Karpas-422 (cell line): Measurements from ENCODE around the gene HMX2. TPM values are rescaled to one million over a fixed set of nuclear protein-coding genes. Genes with fewer than 3 reads are reported as not detected.

Experiments
- DNase-seq: peaks from one replicate; pipeline ENCODE4 v3.0.0-alpha.2; 2015
- H2AFZ ChIP-seq: fragments of 200-600 bp; sonication (generic); 2 replicates; pipeline ENCODE4 v1.6.1; 2014; ENCODE audit warnings: antibody characterized with exemption, low read length, mixed read lengths
- H3K27ac ChIP-seq: fragments of 200-600 bp; sonication (generic); 2 replicates; pipeline ENCODE4 v1.5.1; 2014; ENCODE audit warnings: mild to moderate bottlenecking, low read length, moderate library complexity
- H3K27me3 ChIP-seq: fragments of 200-600 bp; sonication (generic); 2 replicates; pipeline ENCODE4 v1.6.1; 2014; ENCODE audit warnings: low read length, mixed read lengths
- H3K36me3 ChIP-seq: fragments of 200-600 bp; sonication (generic); 2 replicates; pipeline ENCODE4 v1.6.1; 2014; ENCODE audit warnings: low read length, mixed read lengths; ENCODE audit not compliant: insufficient read depth
- H3K4me1 ChIP-seq: fragments of 200-600 bp; sonication (generic); 2 replicates; pipeline ENCODE4 v1.6.1; 2014; ENCODE audit warnings: mild to moderate bottlenecking, low read length, mixed read lengths
- H3K4me2 ChIP-seq: fragments of 200-600 bp; sonication (generic); 2 replicates; pipeline ENCODE4 v1.6.1; 2014; ENCODE audit warnings: low read length, low read depth, mild to moderate bottlenecking; ENCODE audit not compliant: poor library complexity, severe bottlenecking
- H3K4me3 ChIP-seq: fragments of 200-600 bp; sonication (generic); 2 replicates; pipeline ENCODE4 v1.5.1; 2014; ENCODE audit warnings: mild to moderate bottlenecking, antibody characterized with exemption, low read length, mixed read lengths
- H3K79me2 ChIP-seq: fragments of 200-600 bp; sonication (generic); 2 replicates; pipeline ENCODE4 v1.6.1; 2014; ENCODE audit warnings: mild to moderate bottlenecking, low read length, mixed read lengths
- H3K9ac ChIP-seq: fragments of 200-600 bp; sonication (generic); 2 replicates; pipeline ENCODE4 v1.6.0; 2014; ENCODE audit warnings: low read length
- H3K9me2 ChIP-seq: fragments of 200-600 bp; sonication (generic), shearing (Covaris generic); replicated peaks from 2 replicates; pipeline ENCODE4 v1.6.0; 2014; ENCODE audit warnings: mild to moderate bottlenecking, low read length, moderate library complexity; ENCODE audit not compliant: insufficient read depth
- H3K9me3 ChIP-seq: fragments of 300-700, 200-600 bp; sonication (generic); 2 replicates; pipeline ENCODE4 v1.6.1; 2014; ENCODE audit warnings: low read length, mixed read lengths
- H4K20me1 ChIP-seq: fragments of 200-600 bp; sonication (generic); 2 replicates; pipeline ENCODE4 v1.6.1; 2014; ENCODE audit warnings: mild to moderate bottlenecking, antibody characterized with exemption, low read length, low read depth; ENCODE audit not compliant: insufficient read depth
- total RNA-seq: library from RNA; depleted of rRNA; stranded (reverse); fragments of >200 nt; shearing (Covaris generic); gene quantifications from 2 replicates; pipeline ENCODE4 v1.2.3, GENCODE V29; 2014; ENCODE audit warnings: low replicate concordance

The HMX2 gene
- total RNA-seq, 1 experiment from 2014 or later = not detected

GRCh38 chr10:123142701-123143161 is 5.2 kb upstream of the HMX2 start:
- H3K9me2 ChIP-seq = no peaks in the 10 kb centered on the region
- no peak overlapping the region for H3K9ac ChIP-seq
- H3K79me2 ChIP-seq = no peaks in the 10 kb centered on the region
- H3K27me3 ChIP-seq = no peaks in the 10 kb centered on the region
- DNase-seq = no peak
- no peaks in the 10 kb centered on the region for H4K20me1 ChIP-seq
- no peak overlapping the region for H3K4me3 ChIP-seq
- no peak overlapping the region for H3K4me2 ChIP-seq
- H3K27ac ChIP-seq = no peak overlapping the region
- no peaks in the 10 kb centered on the region for H3K36me3 ChIP-seq
- no peaks in the 10 kb centered on the region for H3K9me3 ChIP-seq
- no peaks in the 10 kb centered on the region for H3K4me1 ChIP-seq
- no peak overlapping the region for H2AFZ ChIP-seq

- no peak for DNase-seq
- no peak overlapping the region for H3K4me2 ChIP-seq
- no peaks in the 10 kb centered on the region for H3K27me3 ChIP-seq
- H4K20me1 ChIP-seq = no peaks in the 10 kb centered on the region
- no peaks in the 10 kb centered on the region for H3K9me3 ChIP-seq
- no peak overlapping the region for H2AFZ ChIP-seq
- H3K9ac ChIP-seq = no peak overlapping the region
- H3K27ac ChIP-seq = no peak overlapping the region
- H3K4me3 ChIP-seq = no peak overlapping the region
- H3K36me3 ChIP-seq = no peaks in the 10 kb centered on the region
- H3K9me2 ChIP-seq = no peaks in the 10 kb centered on the region
- H3K79me2 ChIP-seq = no peaks in the 10 kb centered on the region
- H3K4me1 ChIP-seq = no peaks in the 10 kb centered on the region
Measured at GRCh38 chr10:123143162-123143824, 4.6 kb upstream of the HMX2 start.

- Histone ChIP-seq H3K9ac (no peak overlapping the region), H3K9me2 (no peaks in the 10 kb centered on the region), H2AFZ (no peak overlapping the region), H3K4me3 (no peak overlapping the region), H4K20me1 (no peaks in the 10 kb centered on the region), H3K4me2 (no peak overlapping the region), H3K36me3 (no peaks in the 10 kb centered on the region), H3K9me3 (no peaks in the 10 kb centered on the region), H3K79me2 (no peaks in the 10 kb centered on the region), H3K27me3 (no peaks in the 10 kb centered on the region), H3K27ac (no peak overlapping the region), H3K4me1 (no peaks in the 10 kb centered on the region)
- no peak for DNase-seq
Measured at GRCh38 chr10:123143825-123144168, 4.1 kb upstream of the HMX2 start.

- Histone ChIP-seq H3K27ac (no peak overlapping the region), H3K79me2 (no peaks in the 10 kb centered on the region), H3K27me3 (no peaks in the 10 kb centered on the region), H3K36me3 (no peaks in the 10 kb centered on the region), H3K4me2 (no peak overlapping the region), H2AFZ (no peak overlapping the region), H3K9me3 (no peaks in the 10 kb centered on the region), H3K4me3 (no peak overlapping the region), H3K4me1 (no peaks in the 10 kb centered on the region), H3K9me2 (no peaks in the 10 kb centered on the region), H3K9ac (no peak overlapping the region), H4K20me1 (no peaks in the 10 kb centered on the region)
- DNase-seq = no peak
Measured at GRCh38 chr10:123144697-123145541, 3.0 kb upstream of the HMX2 start.

GRCh38 chr10:123145542-123146012 is 2.4 kb upstream of the HMX2 start:
- H4K20me1 ChIP-seq = no peaks in the 10 kb centered on the region
- no peak overlapping the region for H2AFZ ChIP-seq
- H3K79me2 ChIP-seq = no peaks in the 10 kb centered on the region
- H3K27me3 ChIP-seq = no peaks in the 10 kb centered on the region
- H3K27ac ChIP-seq = no peak overlapping the region
- DNase-seq = no peak
- H3K9ac ChIP-seq = no peak overlapping the region
- no peak overlapping the region for H3K4me2 ChIP-seq
- H3K9me3 ChIP-seq = no peaks in the 10 kb centered on the region
- no peaks in the 10 kb centered on the region for H3K36me3 ChIP-seq
- H3K9me2 ChIP-seq = no peaks in the 10 kb centered on the region
- H3K4me1 ChIP-seq = no peaks in the 10 kb centered on the region
- H3K4me3 ChIP-seq = no peak overlapping the region

- H3K9me2 ChIP-seq = no peaks in the 10 kb centered on the region
- no peaks in the 10 kb centered on the region for H3K9me3 ChIP-seq
- H2AFZ ChIP-seq = no peak overlapping the region
- H3K4me3 ChIP-seq = no peak overlapping the region
- H3K9ac ChIP-seq = no peak overlapping the region
- no peaks in the 10 kb centered on the region for H4K20me1 ChIP-seq
- no peaks in the 10 kb centered on the region for H3K79me2 ChIP-seq
- DNase-seq = no peak
- H3K36me3 ChIP-seq = no peaks in the 10 kb centered on the region
- H3K27ac ChIP-seq = no peak overlapping the region
- no peak overlapping the region for H3K4me2 ChIP-seq
- H3K27me3 ChIP-seq = no peaks in the 10 kb centered on the region
- peaks cover 3% of the 10 kb centered on the region for H3K4me1 ChIP-seq
Measured at GRCh38 chr10:123146013-123146893, 1.7 kb upstream of the HMX2 start.

GRCh38 chr10:123146894-123147634 is 872 bp upstream of the HMX2 start:
- DNase-seq = no peak
- Histone ChIP-seq H3K4me1 (peaks cover 9% of the 10 kb centered on the region), H3K27ac (no peak overlapping the region), H3K79me2 (no peaks in the 10 kb centered on the region), H3K9me3 (no peaks in the 10 kb centered on the region), H3K27me3 (no peaks in the 10 kb centered on the region), H3K4me3 (no peak overlapping the region), H4K20me1 (no peaks in the 10 kb centered on the region), H2AFZ (no peak overlapping the region), H3K9ac (no peak overlapping the region), H3K4me2 (no peak overlapping the region), H3K9me2 (no peaks in the 10 kb centered on the region), H3K36me3 (no peaks in the 10 kb centered on the region)
